Measurements from ENCODE around the gene ATP11B. TPM values are rescaled to one million over a fixed set of nuclear protein-coding genes. Genes with fewer than 3 reads are reported as not detected.

Gene ATP11B
- total RNA-seq, 1 donor from 2014 or later = 87.9 TPM

DNA sequence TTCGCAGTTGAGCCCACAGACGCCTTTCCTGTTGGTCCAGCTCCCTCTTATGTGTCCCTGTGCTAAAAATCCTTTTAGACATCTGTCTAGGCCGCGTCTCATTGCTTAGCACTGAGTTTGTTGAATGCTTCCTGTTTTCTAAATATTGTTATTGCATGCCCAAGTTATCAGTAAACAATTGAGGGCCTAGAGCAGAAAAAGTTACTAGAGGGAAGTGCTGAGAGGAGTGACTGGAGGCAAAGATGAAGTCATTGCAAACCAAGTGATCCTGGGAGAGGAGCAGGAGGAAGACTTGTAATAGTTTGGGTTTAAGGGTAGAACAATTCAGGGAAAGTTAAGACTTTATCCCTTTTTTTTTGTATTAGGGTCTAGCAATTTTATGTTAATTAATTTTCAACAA is 98.9 kb downstream of the ATP11B start:
- Mint-ChIP-seq H3K36me3 (ENCODE audit: low read depth) (peaks cover 36% of the 10 kb centered on the region), H3K27ac (no peak overlapping the region), H3K4me3 (no peak overlapping the region), H3K4me1 (peaks cover 7% of the 10 kb centered on the region), H3K27me3 (no peaks in the 10 kb centered on the region), H3K9me3 (no peaks in the 10 kb centered on the region)
- no peak for DNase-seq
- intact Hi-C loops (cut with micrococcal nuclease) = no loop called here

DNA sequence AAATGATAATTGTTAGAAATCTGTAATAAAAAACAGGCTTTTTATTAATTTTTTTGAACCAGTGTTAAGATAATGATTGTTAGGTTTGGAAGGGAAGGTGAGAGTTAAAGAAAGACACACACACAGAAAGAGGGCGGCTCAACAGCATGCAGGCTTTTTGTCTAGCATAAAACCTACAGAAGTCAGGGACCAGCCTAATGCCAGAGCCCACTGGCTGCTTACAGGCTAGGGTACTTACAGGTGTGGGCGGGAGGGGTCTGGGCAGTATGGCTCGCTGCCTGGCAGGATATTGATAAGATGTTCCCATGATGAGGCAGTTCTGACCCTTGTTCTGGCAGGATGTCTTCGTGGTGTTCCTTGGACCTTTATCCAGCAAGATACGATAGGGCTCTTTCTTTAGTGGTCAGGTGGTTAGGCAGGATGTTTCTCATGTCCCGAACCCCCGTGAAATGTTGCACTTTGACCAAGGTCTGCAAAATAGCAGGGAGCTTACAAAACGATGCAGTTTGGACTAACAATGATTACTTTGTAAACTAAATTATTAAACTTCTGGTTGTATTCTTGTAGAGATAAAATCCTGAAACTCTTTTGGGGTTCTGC is 102.3 kb downstream of the ATP11B start:
- Mint-ChIP-seq H3K4me3 (no peak overlapping the region), H3K4me1 (peaks cover 7% of the 10 kb centered on the region), H3K27ac (no peak overlapping the region), H3K27me3 (no peaks in the 10 kb centered on the region), H3K36me3 (ENCODE audit: low read depth) (peaks cover 34% of the 10 kb centered on the region), H3K9me3 (no peaks in the 10 kb centered on the region)
- DNase-seq = no peak
- intact Hi-C loops (cut with micrococcal nuclease) = no loop called here

DNA sequence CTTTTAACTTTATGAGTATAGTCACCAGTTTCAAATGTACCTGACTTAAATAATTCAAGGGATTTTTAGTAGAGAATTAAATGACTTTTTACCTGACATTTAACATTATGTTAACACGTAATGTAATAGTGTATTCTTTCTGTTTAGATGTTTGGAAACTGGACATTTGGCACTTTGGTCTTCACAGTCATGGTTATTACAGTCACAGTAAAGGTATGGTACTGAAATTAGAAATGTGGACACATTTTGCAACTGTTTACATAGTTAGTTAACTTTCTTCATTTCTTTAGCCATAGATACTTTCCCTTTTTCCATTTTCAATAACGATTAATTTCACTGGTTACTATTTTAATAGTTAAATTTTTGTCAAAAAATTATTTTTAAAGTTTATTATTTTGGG is 103.2 kb downstream of the ATP11B start:
- intact Hi-C loops (cut with micrococcal nuclease) = no loop called here
- Mint-ChIP-seq H3K4me3 (no peak overlapping the region), H3K36me3 (ENCODE audit: low read depth) (peaks cover 30% of the 10 kb centered on the region), H3K27me3 (no peaks in the 10 kb centered on the region), H3K9me3 (no peaks in the 10 kb centered on the region), H3K27ac (no peak overlapping the region), H3K4me1 (peaks cover 7% of the 10 kb centered on the region)
- no peak for DNase-seq

DNA sequence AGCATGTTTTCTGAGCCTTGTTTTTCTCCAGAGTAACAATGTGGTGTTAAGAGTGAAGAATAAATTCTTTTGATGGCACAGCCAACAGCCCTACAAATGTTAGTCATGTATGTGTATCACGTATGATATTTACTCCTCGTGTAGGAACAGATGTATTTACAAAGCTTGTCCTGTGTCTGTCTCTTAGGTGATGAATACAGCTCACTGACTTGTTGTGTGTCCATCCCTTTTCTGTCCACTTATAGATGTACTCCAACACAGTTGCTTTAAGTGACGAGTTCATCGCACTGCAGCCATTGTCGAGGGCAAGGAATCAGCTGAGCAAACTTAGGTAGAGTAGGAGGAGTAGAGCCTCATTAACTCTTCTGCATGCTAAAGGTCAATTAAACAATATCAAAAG is 108.9 kb downstream of the ATP11B start:
- H3K4me1 Mint-ChIP-seq = no peaks in the 10 kb centered on the region
- no peak for DNase-seq
- no peak overlapping the region for H3K4me3 Mint-ChIP-seq
- H3K9me3 Mint-ChIP-seq = no peaks in the 10 kb centered on the region
- peaks cover 32% of the 10 kb centered on the region for H3K36me3 Mint-ChIP-seq (ENCODE audit: low read depth)
- H3K27me3 Mint-ChIP-seq = no peaks in the 10 kb centered on the region
- intact Hi-C loops (cut with micrococcal nuclease) = no loop called here
- H3K27ac Mint-ChIP-seq = no peak overlapping the region

DNA sequence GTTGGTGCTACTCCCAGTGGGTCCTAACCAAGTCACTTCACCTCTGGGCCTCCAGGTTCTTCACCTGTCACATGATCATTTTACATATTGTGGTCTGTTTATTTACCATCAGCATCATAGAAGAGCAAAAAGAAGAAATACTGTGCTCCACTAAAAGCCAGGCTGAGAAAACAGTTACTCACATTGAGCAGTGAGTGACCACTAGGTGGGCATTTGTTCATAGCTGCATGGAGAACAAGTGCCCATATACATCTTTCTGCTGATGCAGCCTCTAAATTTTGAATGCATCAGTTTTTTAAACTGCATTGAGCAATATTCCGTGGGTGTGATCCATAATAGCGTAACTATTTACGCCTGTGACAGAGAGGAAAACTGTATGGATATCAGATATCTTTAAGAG is 110.9 kb downstream of the ATP11B start:
- intact Hi-C loops (cut with micrococcal nuclease) = no loop called here

DNA sequence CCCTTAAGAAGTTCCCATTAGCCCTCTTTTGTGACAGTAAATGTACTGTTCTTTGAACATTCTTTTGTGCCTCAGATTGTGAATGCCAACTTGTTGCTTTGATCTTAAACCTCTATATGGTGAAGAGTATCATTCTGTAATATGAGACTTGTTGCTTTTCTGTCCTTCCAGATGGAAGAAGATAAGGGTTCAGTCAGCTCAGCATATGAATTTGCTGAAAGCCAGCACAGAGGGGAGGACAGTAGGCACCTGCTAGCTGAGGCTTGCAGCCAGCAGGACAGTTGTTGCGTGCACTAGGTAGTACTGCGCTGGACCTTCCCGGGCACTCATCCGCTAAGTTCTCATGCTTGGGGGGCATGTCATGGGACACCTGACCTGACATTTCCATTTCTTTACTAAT is 112.3 kb downstream of the ATP11B start:
- Mint-ChIP-seq H3K27me3 (no peaks in the 10 kb centered on the region), H3K27ac (no peak overlapping the region), H3K4me1 (peaks cover 10% of the 10 kb centered on the region), H3K9me3 (no peaks in the 10 kb centered on the region), H3K36me3 (ENCODE audit: low read depth) (peaks cover 20% of the 10 kb centered on the region), H3K4me3 (no peak overlapping the region)
- intact Hi-C loops (cut with micrococcal nuclease) = no loop called here
- no peak for DNase-seq

More for the DNA sequence above, 110.9 kb downstream of the ATP11B start:
- Mint-ChIP-seq H3K9me3 (no peaks in the 10 kb centered on the region), H3K4me3 (no peak overlapping the region), H3K27ac (no peak overlapping the region), H3K36me3 (ENCODE audit: low read depth) (peaks cover 28% of the 10 kb centered on the region), H3K27me3 (no peaks in the 10 kb centered on the region), H3K4me1 (peaks cover 2% of the 10 kb centered on the region)
- no peak for DNase-seq

DNA sequence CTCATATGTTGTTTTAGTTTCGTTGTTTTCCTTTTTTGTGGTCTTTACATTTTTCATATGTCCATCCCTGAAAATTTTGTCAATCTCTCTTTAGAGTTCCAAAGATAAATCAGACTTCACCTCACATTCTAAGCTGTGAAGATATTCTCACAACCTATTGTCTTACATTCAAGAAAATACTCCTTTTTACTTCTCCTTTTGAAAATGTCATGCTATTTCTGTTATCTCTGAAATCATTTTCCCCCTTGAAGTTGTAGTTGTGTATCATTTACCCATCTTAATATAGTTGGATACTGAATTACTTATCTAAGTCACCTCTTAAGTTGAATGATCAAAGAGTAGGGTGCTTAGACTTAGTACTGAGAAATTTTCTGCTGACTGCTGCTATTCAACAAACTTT is 112.7 kb downstream of the ATP11B start:
- Mint-ChIP-seq H3K36me3 (ENCODE audit: low read depth) (peaks cover 20% of the 10 kb centered on the region), H3K9me3 (no peaks in the 10 kb centered on the region), H3K27me3 (no peaks in the 10 kb centered on the region), H3K4me3 (no peak overlapping the region), H3K27ac (peak overlapping the region; percentile 3), H3K4me1 (peaks cover 12% of the 10 kb centered on the region)
- intact Hi-C loops (cut with micrococcal nuclease) = no loop called here
- DNase-seq = no peak

DNA sequence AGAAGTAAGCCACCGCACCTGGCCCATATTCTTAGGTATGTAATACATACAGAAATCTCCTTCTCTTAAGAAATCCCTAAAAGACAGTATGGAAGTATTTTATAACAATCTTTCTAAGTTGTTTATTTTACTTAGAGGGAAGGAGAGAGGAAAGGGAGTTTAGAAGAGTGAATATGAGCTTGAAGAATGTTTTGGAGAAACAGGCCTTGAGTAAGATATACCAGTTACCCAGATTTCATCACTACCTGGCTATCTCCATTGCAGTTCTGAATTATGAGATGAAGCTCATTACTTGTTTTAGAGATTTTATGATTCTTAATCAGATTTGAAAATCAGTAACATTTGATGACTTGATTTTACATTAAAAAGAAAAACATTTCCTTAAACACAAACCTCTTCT is 115.2 kb downstream of the ATP11B start:
- no peak for DNase-seq
- intact Hi-C loops (cut with micrococcal nuclease) = no loop called here
- Mint-ChIP-seq H3K9me3 (no peaks in the 10 kb centered on the region), H3K36me3 (ENCODE audit: low read depth) (peaks cover 21% of the 10 kb centered on the region), H3K4me1 (peaks cover 29% of the 10 kb centered on the region), H3K4me3 (no peak overlapping the region), H3K27me3 (no peaks in the 10 kb centered on the region), H3K27ac (no peak overlapping the region)

DNA sequence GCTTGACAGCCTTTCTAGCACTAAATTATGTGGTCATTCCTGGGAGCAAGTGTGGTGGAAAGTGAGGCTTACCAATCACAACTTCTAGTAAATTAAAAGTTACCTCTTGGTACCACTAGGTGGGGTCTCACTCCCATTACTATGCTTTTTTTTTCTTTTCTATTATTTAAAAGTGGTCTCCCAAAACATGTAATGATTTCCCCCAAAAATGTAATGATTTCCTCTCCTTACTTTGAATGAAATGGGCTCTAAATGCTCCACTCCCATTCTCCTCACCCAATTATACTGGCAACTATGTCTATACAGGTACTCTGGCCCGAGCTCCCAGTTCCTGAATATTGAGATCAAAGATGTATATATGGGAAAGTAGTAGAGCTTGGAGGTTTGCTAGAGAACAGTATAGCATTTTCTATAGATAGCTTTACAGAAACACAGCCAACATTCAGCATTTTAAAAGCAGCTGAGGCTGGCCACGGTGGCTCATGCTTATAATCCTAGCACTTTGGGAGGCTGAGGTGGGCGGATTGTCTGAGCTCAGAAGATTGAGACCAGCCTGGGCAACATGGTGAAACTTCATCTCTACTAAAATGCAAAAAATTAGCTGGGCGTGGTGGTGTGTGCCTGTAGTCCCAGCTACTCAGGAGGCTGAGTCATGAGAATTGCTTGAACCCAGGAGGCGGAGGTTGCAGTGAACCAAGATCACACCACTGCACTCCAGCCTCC is 116.2 kb downstream of the ATP11B start:
- Mint-ChIP-seq H3K9me3 (no peaks in the 10 kb centered on the region), H3K27me3 (no peaks in the 10 kb centered on the region), H3K36me3 (ENCODE audit: low read depth) (peaks cover 23% of the 10 kb centered on the region), H3K4me1 (peaks cover 35% of the 10 kb centered on the region), H3K4me3 (no peak overlapping the region), H3K27ac (no peak overlapping the region)
- DNase-seq = no peak
- intact Hi-C loops (cut with micrococcal nuclease) = loop anchor here (1.0 to 5.0 kb wide), 2 partner anchors 58 to 190 kb away; partner anchors contain the start of gene MCCC1

DNA sequence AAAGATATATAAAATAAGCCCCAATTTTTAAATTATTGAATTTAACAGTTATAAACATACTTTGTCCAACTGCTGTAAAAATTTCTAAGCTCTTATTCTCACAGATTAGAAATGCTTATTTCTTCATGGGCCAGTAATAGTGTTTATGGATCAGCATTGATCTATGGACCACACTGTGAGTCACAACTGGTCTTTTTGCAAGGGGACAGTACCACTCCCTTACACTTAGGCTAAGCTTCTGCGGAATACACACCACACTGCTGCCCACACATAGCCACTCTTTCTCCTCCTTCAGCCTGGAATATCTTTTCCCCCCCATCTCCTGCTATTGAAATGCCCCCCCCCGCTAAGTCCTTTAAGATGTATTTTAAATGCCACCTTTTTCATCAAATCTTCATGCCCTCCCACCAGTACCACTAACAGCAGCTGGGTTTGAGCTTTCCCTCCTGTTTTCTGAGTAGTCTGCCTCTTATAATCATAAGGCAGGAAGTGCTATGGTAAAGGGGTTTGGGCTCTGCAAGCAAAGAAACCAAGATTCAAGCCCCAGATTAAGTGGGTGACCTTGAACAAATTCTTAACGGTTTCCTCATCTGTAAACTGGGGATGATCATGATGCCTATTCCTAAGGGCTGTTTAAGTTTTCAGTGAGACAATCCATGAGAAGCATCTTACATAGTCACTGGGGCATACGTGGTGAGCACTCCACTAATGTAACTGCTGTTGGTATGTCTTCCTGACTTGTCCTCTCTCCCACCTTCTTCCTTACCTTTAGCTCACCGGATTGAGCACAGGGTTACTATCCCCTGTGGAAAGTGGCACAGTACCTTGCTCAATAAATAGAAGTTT is 117.9 kb downstream of the ATP11B start:
- Mint-ChIP-seq H3K27me3 (no peaks in the 10 kb centered on the region), H3K36me3 (ENCODE audit: low read depth) (peaks cover 23% of the 10 kb centered on the region), H3K27ac (peak overlapping the region; percentile 14), H3K4me1 (peaks cover 37% of the 10 kb centered on the region), H3K4me3 (peak overlapping the region; percentile 17), H3K9me3 (no peaks in the 10 kb centered on the region)
- intact Hi-C loops (cut with micrococcal nuclease) = loop anchor here (5.0 kb wide), 1 partner anchor 56 kb away; no protein-coding TSS in a partner anchor
- DNase-seq = peak; percentile 59

DNA sequence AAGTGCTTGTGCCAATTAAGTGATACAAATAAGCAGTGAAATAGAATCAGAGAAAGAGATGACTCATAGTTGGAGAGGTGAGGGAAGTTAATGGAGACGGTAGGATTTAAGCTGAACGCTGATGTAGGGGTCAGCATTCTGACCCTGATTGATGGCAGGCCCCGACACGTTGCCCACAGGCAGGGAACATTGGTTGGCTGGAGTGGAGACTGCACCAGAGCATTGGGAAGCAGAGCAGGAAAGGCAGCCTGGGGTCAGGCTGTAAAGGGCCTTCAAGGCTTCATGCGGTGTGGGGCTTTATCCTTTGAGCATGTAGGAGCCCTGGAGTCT is 118.4 kb downstream of the ATP11B start:
- DNase-seq = no peak
- H3K4me3 Mint-ChIP-seq = no peak overlapping the region
- no peaks in the 10 kb centered on the region for H3K27me3 Mint-ChIP-seq
- H3K9me3 Mint-ChIP-seq = no peaks in the 10 kb centered on the region
- intact Hi-C loops (cut with micrococcal nuclease) = loop anchor here (5.0 kb wide), 1 partner anchor 56 kb away; no protein-coding TSS in a partner anchor
- H3K4me1 Mint-ChIP-seq = peaks cover 37% of the 10 kb centered on the region
- peaks cover 22% of the 10 kb centered on the region for H3K36me3 Mint-ChIP-seq (ENCODE audit: low read depth)
- H3K27ac Mint-ChIP-seq = no peak overlapping the region

DNA sequence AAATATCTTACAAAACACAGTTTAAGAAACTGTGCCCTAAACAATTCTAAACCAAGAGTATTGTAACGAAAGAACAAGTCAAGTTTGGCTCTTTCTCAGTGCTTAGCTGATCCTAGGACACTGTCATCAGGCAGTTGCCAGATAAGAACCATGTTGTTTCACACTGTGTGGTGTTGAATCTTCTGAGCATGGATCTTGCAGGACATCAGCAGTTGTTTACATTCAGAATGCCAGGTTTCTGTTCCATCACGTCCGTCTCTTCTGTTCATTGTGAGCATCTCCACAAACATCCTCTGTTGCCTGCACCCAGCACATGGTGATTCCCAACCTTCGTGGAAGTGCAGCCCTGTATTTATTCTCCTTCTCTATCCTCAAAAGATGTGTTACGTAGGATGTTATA is 119.2 kb downstream of the ATP11B start:
- Mint-ChIP-seq H3K9me3 (no peaks in the 10 kb centered on the region), H3K4me1 (peaks cover 37% of the 10 kb centered on the region), H3K27me3 (no peaks in the 10 kb centered on the region), H3K36me3 (ENCODE audit: low read depth) (peaks cover 26% of the 10 kb centered on the region), H3K4me3 (no peak overlapping the region), H3K27ac (no peak overlapping the region)
- DNase-seq = no peak
- intact Hi-C loops (cut with micrococcal nuclease) = loop anchor here (5.0 kb wide), 1 partner anchor 55 kb away; no protein-coding TSS in a partner anchor

DNA sequence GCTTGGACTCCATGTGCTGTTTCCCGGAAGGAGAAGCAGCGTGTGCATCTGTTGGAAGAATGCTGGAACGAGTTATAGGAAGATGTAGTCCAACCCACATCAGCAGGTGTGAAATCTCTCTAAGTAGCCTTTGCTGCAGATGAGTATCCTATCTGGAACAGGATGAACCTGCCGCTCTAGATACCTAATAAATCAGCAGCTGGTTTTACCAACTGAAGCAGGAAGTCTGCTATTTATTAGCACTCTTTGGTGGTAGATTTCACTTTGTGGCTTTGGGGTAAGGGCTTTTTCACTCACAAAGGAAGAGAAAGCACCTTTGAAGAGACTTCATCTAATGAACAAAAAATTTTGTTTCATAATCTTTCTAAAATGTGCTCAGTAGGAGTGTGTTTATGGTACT is 120.6 kb downstream of the ATP11B start:
- Mint-ChIP-seq H3K9me3 (no peaks in the 10 kb centered on the region), H3K27ac (peak overlapping the region; percentile 64), H3K4me3 (peak overlapping the region; percentile 34), H3K36me3 (ENCODE audit: low read depth) (peaks cover 26% of the 10 kb centered on the region), H3K27me3 (no peaks in the 10 kb centered on the region), H3K4me1 (peaks cover 37% of the 10 kb centered on the region)
- DNase-seq = peak; percentile 62
- intact Hi-C loops (cut with micrococcal nuclease) = loop anchor here (5.0 kb wide), 1 partner anchor 53 kb away; no protein-coding TSS in a partner anchor

DNA sequence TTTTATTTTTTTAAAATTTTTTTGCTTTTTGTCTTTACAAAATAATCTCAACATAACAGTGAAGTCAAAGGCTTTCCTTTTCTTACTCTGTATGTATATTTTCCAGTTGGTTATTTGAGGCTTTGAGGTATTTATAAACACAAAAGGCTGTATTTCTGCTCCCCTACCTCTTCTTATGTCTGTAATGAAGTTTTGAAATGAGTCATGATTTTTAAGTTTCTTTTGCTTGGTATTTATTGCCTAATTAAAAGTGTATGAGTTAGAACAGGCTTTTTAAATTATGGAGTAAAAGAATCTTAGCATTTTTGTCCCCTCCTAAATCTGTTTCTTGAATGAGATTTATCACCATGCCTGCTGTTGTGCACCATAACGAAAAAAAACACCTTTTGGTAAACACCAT is 121.0 kb downstream of the ATP11B start:
- Mint-ChIP-seq H3K4me3 (peak overlapping the region; percentile 7), H3K36me3 (ENCODE audit: low read depth) (peaks cover 26% of the 10 kb centered on the region), H3K27ac (peak overlapping the region; percentile 11), H3K9me3 (no peaks in the 10 kb centered on the region), H3K4me1 (peaks cover 35% of the 10 kb centered on the region), H3K27me3 (no peaks in the 10 kb centered on the region)
- DNase-seq = no peak
- intact Hi-C loops (cut with micrococcal nuclease) = loop anchor here (5.0 kb wide), 1 partner anchor 53 kb away; no protein-coding TSS in a partner anchor
